Naive thymus-derived CD8-positive, alpha-beta T cell (primary cell): ENCODE results near the gene SKAP2. TPM values are rescaled to one million over a fixed set of nuclear protein-coding genes. Genes with fewer than 3 reads are reported as not detected.

Experiments used
- ATAC-seq, 2 donors: fragments of 150-1000 bp; cut with Tn5 transposase in 1 of 2; sonication (Bioruptor Pico), chemical (Tn5 transposase) in 1 of 2; 1 replicate in 1 of 2; 2 replicates in 1 of 2; pipeline ENCODE4 v1.10.0; 2021; ENCODE audit warnings: mild to moderate bottlenecking in 2 of 2, moderate library complexity in 2 of 2
- POLR2A ChIA-PET: fragments of 350-600 bp; sonication (Branson Sonifier 250); formaldehyde crosslinking; loops from one replicate; lab custom pipeline; 2021; ENCODE audit warnings: antibody characterized with exemption; lab: Charles Lee
- DNase-seq, 10 donors: peaks; one replicate each; pipeline versions ENCODE4 v3.0.0 to v3.0.0-alpha.2; 2020 to 2022
- H3K27ac Mint-ChIP-seq, 10 donors: one replicate each; pipeline ENCODE4 v1.8.0; 2020 to 2022; ENCODE audit warnings: mild to moderate bottlenecking in 10 of 10, mixed read lengths in 10 of 10, moderate library complexity in 4 of 10, inconsistent platforms in 1 of 10
- H3K27me3 Mint-ChIP-seq, 5 donors: one replicate each; pipeline ENCODE4 v1.8.0; 2021 to 2022; ENCODE audit warnings: mixed read lengths in 5 of 5
- H3K36me3 Mint-ChIP-seq, 3 donors: one replicate each; pipeline ENCODE4 v1.8.0; 2020 to 2022; ENCODE audit warnings: mixed read lengths in 3 of 3, mild to moderate bottlenecking in 2 of 3, inconsistent platforms in 1 of 3
- H3K4me1 Mint-ChIP-seq, 4 donors: one replicate each; pipeline ENCODE4 v1.8.0; 2021 to 2022; ENCODE audit warnings: mixed read lengths in 4 of 4
- H3K4me3 Mint-ChIP-seq, 10 donors: one replicate each; pipeline ENCODE4 v1.8.0; 2020 to 2022; ENCODE audit warnings: mild to moderate bottlenecking in 10 of 10, mixed read lengths in 10 of 10, moderate library complexity in 6 of 10, inconsistent platforms in 1 of 10
- H3K9me3 Mint-ChIP-seq, 9 donors: one replicate each; pipeline ENCODE4 v1.8.0; 2020 to 2022; ENCODE audit warnings: mixed read lengths in 9 of 9, mild to moderate bottlenecking in 3 of 9, inconsistent platforms in 1 of 9, moderate library complexity in 1 of 9
- polyA plus RNA-seq, 3 donors: library from polyadenylated mRNA; unstranded; fragments of 300-500 nt; fragmentation: Illumina TruSeq; gene quantifications; one replicate each; pipeline ENCODE4 v1.2.3, GENCODE V29; 2021
- total RNA-seq, 8 experiments: library from RNA in 2 of 8; stranded (reverse) in 2 of 8; gene quantifications; one replicate each; pipeline ENCODE4 v1.2.3 and lab custom pipeline; 2021 to 2026

The SKAP2 gene
- total and polyA plus RNA-seq, 5 experiments from 2014 or later = 4.2 to 27.6 (median 7.5) TPM

GRCh38 chr7:26636808-26637207, 227.6 kb downstream of the SKAP2 start:
- H3K4me3 Mint-ChIP-seq = no peak overlapping the region
- H3K9me3 Mint-ChIP-seq = peaks cover 0 to 1% (median 0%) of the 10 kb centered on the region in 9 donors
- POLR2A ChIA-PET = no interaction called here
- H3K27me3 Mint-ChIP-seq = peaks cover 0 to 7% (median 4%) of the 10 kb centered on the region in 5 donors
- no peak for ATAC-seq
- H3K27ac Mint-ChIP-seq = no peak overlapping the region
- DNase-seq = no peak
- peaks cover 0 to 4% (median 1%) of the 10 kb centered on the region in 4 donors for H3K4me1 Mint-ChIP-seq
- no peaks in the 10 kb centered on the region for H3K36me3 Mint-ChIP-seq

- ATAC-seq (no peak), DNase-seq (no peak)
- H3K9me3 Mint-ChIP-seq = peaks cover 0 to 1% (median 0%) of the 10 kb centered on the region in 9 donors
- H3K4me1 Mint-ChIP-seq = peaks cover 0 to 4% (median 1%) of the 10 kb centered on the region in 4 donors
- H3K36me3 Mint-ChIP-seq = no peaks in the 10 kb centered on the region
- peaks cover 0 to 13% (median 7%) of the 10 kb centered on the region in 5 donors for H3K27me3 Mint-ChIP-seq
- POLR2A ChIA-PET = no interaction called here
- no peak overlapping the region for H3K4me3 Mint-ChIP-seq
- H3K27ac Mint-ChIP-seq = no peak overlapping the region
These were observed 230.8 kb downstream of the SKAP2 start for GRCh38 chr7:26633557-26633956.

GRCh38 chr7:26631601-26632000, 232.8 kb downstream of the SKAP2 start:
- ATAC-seq = no peak
- Mint-ChIP-seq H3K27ac (no peak overlapping the region), H3K4me1 (peaks cover 0 to 4% (median 1%) of the 10 kb centered on the region in 4 donors), H3K9me3 (peaks cover 0 to 1% (median 0%) of the 10 kb centered on the region in 9 donors), H3K36me3 (no peaks in the 10 kb centered on the region), H3K4me3 (no peak overlapping the region), H3K27me3 (peaks cover 0 to 17% (median 9%) of the 10 kb centered on the region in 5 donors)
- POLR2A ChIA-PET = no interaction called here
- no peak for DNase-seq

GRCh38 chr7:26630941-26631580, 233.3 kb downstream of the SKAP2 start:
- peaks cover 0 to 1% (median 0%) of the 10 kb centered on the region in 9 donors for H3K9me3 Mint-ChIP-seq
- H3K36me3 Mint-ChIP-seq = no peaks in the 10 kb centered on the region
- ATAC-seq (no peak), DNase-seq (no peak)
- peaks cover 0 to 17% (median 9%) of the 10 kb centered on the region in 5 donors for H3K27me3 Mint-ChIP-seq
- H3K4me3 Mint-ChIP-seq = no peak overlapping the region
- no peak overlapping the region for H3K27ac Mint-ChIP-seq
- POLR2A ChIA-PET = no interaction called here
- H3K4me1 Mint-ChIP-seq = peaks cover 0 to 4% (median 1%) of the 10 kb centered on the region in 4 donors

- ATAC-seq (no peak), DNase-seq (no peak)
- Mint-ChIP-seq H3K9me3 (peaks cover 0 to 1% (median 0%) of the 10 kb centered on the region in 9 donors), H3K27me3 (peaks cover 0 to 17% (median 9%) of the 10 kb centered on the region in 5 donors), H3K36me3 (no peaks in the 10 kb centered on the region), H3K4me1 (peaks cover 0 to 4% (median 1%) of the 10 kb centered on the region in 4 donors), H3K27ac (no peak overlapping the region), H3K4me3 (no peak overlapping the region)
- POLR2A ChIA-PET = no interaction called here
These were observed 234.0 kb downstream of the SKAP2 start for GRCh38 chr7:26630361-26630760.

- no peaks in the 10 kb centered on the region for H3K36me3 Mint-ChIP-seq
- H3K27ac Mint-ChIP-seq = no peak overlapping the region
- peaks cover 0 to 1% (median 0%) of the 10 kb centered on the region in 9 donors for H3K9me3 Mint-ChIP-seq
- H3K4me1 Mint-ChIP-seq = peaks cover 0 to 4% (median 1%) of the 10 kb centered on the region in 4 donors
- POLR2A ChIA-PET = no interaction called here
- DNase-seq (no peak), ATAC-seq (no peak)
- H3K4me3 Mint-ChIP-seq = no peak overlapping the region
- H3K27me3 Mint-ChIP-seq = peaks cover 0 to 15% (median 8%) of the 10 kb centered on the region in 5 donors
These were observed 234.7 kb downstream of the SKAP2 start for GRCh38 chr7:26629696-26630095.

GRCh38 chr7:26627891-26628341, 236.5 kb downstream of the SKAP2 start:
- DNase-seq = no peak
- Mint-ChIP-seq H3K4me1 (no peaks in the 10 kb centered on the region), H3K4me3 (no peak overlapping the region), H3K27me3 (peaks cover 0 to 13% (median 5%) of the 10 kb centered on the region in 5 donors), H3K36me3 (no peaks in the 10 kb centered on the region), H3K9me3 (no peaks in the 10 kb centered on the region), H3K27ac (no peak overlapping the region)
- POLR2A ChIA-PET = no interaction called here
- ATAC-seq = no peak

- Mint-ChIP-seq H3K4me3 (no peak overlapping the region), H3K4me1 (no peaks in the 10 kb centered on the region), H3K36me3 (no peaks in the 10 kb centered on the region), H3K27ac (no peak overlapping the region), H3K27me3 (peaks cover 0 to 13% (median 4%) of the 10 kb centered on the region in 5 donors), H3K9me3 (no peaks in the 10 kb centered on the region)
- no peak for DNase-seq
- no peak for ATAC-seq
- POLR2A ChIA-PET = no interaction called here
These were observed 237.2 kb downstream of the SKAP2 start for GRCh38 chr7:26627221-26627620.

- no peaks in the 10 kb centered on the region for H3K36me3 Mint-ChIP-seq
- H3K27ac Mint-ChIP-seq = no peak overlapping the region
- H3K9me3 Mint-ChIP-seq = no peaks in the 10 kb centered on the region
- no peak overlapping the region for H3K4me3 Mint-ChIP-seq
- no peak for ATAC-seq
- POLR2A ChIA-PET = no interaction called here
- H3K27me3 Mint-ChIP-seq = peaks cover 0 to 12% (median 6%) of the 10 kb centered on the region in 5 donors
- no peak for DNase-seq
- no peaks in the 10 kb centered on the region for H3K4me1 Mint-ChIP-seq
These were observed 237.7 kb downstream of the SKAP2 start for GRCh38 chr7:26626687-26627086.

GRCh38 chr7:26626156-26626555, 238.2 kb downstream of the SKAP2 start:
- Mint-ChIP-seq H3K36me3 (no peaks in the 10 kb centered on the region), H3K4me1 (no peaks in the 10 kb centered on the region), H3K27ac (no peak overlapping the region), H3K4me3 (no peak overlapping the region), H3K9me3 (no peaks in the 10 kb centered on the region), H3K27me3 (peaks cover 0 to 8% (median 6%) of the 10 kb centered on the region in 5 donors)
- POLR2A ChIA-PET = no interaction called here
- no peak for ATAC-seq
- DNase-seq = no peak

GRCh38 chr7:26625286-26625685, 239.1 kb downstream of the SKAP2 start:
- Mint-ChIP-seq H3K4me1 (no peaks in the 10 kb centered on the region), H3K27me3 (peaks cover 0 to 8% (median 6%) of the 10 kb centered on the region in 5 donors), H3K4me3 (no peak overlapping the region), H3K9me3 (no peaks in the 10 kb centered on the region), H3K36me3 (no peaks in the 10 kb centered on the region), H3K27ac (no peak overlapping the region)
- no peak for ATAC-seq
- POLR2A ChIA-PET = no interaction called here
- no peak for DNase-seq

GRCh38 chr7:26624839-26625238, 239.6 kb downstream of the SKAP2 start:
- POLR2A ChIA-PET = no interaction called here
- Mint-ChIP-seq H3K27me3 (peaks cover 0 to 7% (median 6%) of the 10 kb centered on the region in 5 donors), H3K4me1 (no peaks in the 10 kb centered on the region), H3K27ac (no peak overlapping the region), H3K36me3 (no peaks in the 10 kb centered on the region), H3K9me3 (no peaks in the 10 kb centered on the region), H3K4me3 (no peak overlapping the region)
- no peak for DNase-seq
- ATAC-seq = no peak

GRCh38 chr7:26624431-26624830, 240.0 kb downstream of the SKAP2 start:
- Mint-ChIP-seq H3K4me1 (no peaks in the 10 kb centered on the region), H3K27me3 (peaks cover 0 to 4% (median 3%) of the 10 kb centered on the region in 5 donors), H3K36me3 (no peaks in the 10 kb centered on the region), H3K27ac (no peak overlapping the region), H3K4me3 (no peak overlapping the region), H3K9me3 (no peaks in the 10 kb centered on the region)
- DNase-seq (no peak), ATAC-seq (no peak)
- POLR2A ChIA-PET = no interaction called here
